Mesendoderm (in vitro differentiated cells): ENCODE data around the gene SDSL.

Experiments used
- DNase-seq: peaks from one replicate; pipeline ENCODE4 v3.0.0; 2013
- H2AK5ac ChIP-seq: 2 replicates; pipeline ENCODE4 v1.6.1; 2013; ENCODE audit warnings: low read length, inconsistent platforms
- H2BK120ac ChIP-seq: 2 replicates; pipeline ENCODE4 v1.6.1; 2013; ENCODE audit warnings: low read depth, mild to moderate bottlenecking, low read length, moderate library complexity, mixed read lengths
- H2BK15ac ChIP-seq: replicated peaks from 2 replicates; pipeline ENCODE4 v1.6.1; 2013; ENCODE audit warnings: low read depth, mild to moderate bottlenecking, moderate library complexity
- H2BK5ac ChIP-seq: 2 replicates; pipeline ENCODE4 v1.6.1; 2013; ENCODE audit warnings: low read length, inconsistent platforms
- H3K18ac ChIP-seq: 2 replicates; pipeline ENCODE4 v1.6.1; 2013; ENCODE audit warnings: mild to moderate bottlenecking, low read length, mixed read lengths
- H3K23ac ChIP-seq: one replicate; pipeline ENCODE4 v1.6.1; 2013; ENCODE audit warnings: low read length
- H3K27ac ChIP-seq: 2 replicates; pipeline ENCODE4 v1.5.1; 2013; ENCODE audit warnings: low read depth, mild to moderate bottlenecking, inconsistent platforms, low read length, moderate library complexity
- H3K27me3 ChIP-seq: 2 replicates; pipeline ENCODE4 v1.6.1; 2013; ENCODE audit warnings: low read length, control low read depth, mild to moderate bottlenecking, inconsistent platforms; ENCODE audit not compliant: insufficient read depth, poor library complexity
- H3K36me3 ChIP-seq: 2 replicates; pipeline ENCODE4 v1.6.1; 2013; ENCODE audit warnings: low read length, inconsistent platforms; ENCODE audit not compliant: control insufficient read depth, insufficient read depth
- H3K4ac ChIP-seq: one replicate; pipeline ENCODE4 v1.6.1; 2013; ENCODE audit warnings: low read depth, mild to moderate bottlenecking, low read length, moderate library complexity
- H3K4me1 ChIP-seq: 2 replicates; pipeline ENCODE4 v1.6.1; 2013; ENCODE audit warnings: low read depth, low read length, inconsistent platforms; ENCODE audit not compliant: control insufficient read depth
- H3K4me2 ChIP-seq: 2 replicates; pipeline ENCODE4 v1.6.1; 2013; ENCODE audit warnings: low read length
- H3K4me3 ChIP-seq: 2 replicates; pipeline ENCODE4 v1.5.1; 2013; ENCODE audit warnings: mild to moderate bottlenecking, low read length
- H3K56ac ChIP-seq: one replicate; pipeline ENCODE4 v1.6.1; 2013; ENCODE audit warnings: low read length
- H3K79me1 ChIP-seq: 2 replicates; pipeline ENCODE4 v1.6.1; 2013; ENCODE audit warnings: low read length, inconsistent platforms
- H3K79me2 ChIP-seq: 2 replicates; pipeline ENCODE4 v1.6.1; 2013; ENCODE audit warnings: mild to moderate bottlenecking, low read length; ENCODE audit not compliant: control insufficient read depth, insufficient read depth
- H3K9ac ChIP-seq: 2 replicates; pipeline ENCODE4 v1.6.1; 2013; ENCODE audit warnings: low read length, inconsistent platforms
- H4K5ac ChIP-seq: one replicate; pipeline ENCODE4 v1.6.1; 2013; ENCODE audit warnings: low read length
- H4K8ac ChIP-seq: one replicate; pipeline ENCODE4 v1.6.1; 2013; ENCODE audit warnings: low read depth, mild to moderate bottlenecking, control low read depth, low read length, moderate library complexity
- WGBS: extraction: QIAGEN DNeasy Blood & Tissue Kit; methylation state at CpG from one replicate; pipeline ENCODE4 v1.1.7; 2013; ENCODE audit warnings: low lambda C conversion rate, missing lambda C conversion rate; ENCODE audit not compliant: insufficient coverage; ENCODE audit errors: extremely low coverage; 5-methylcytosine and 5-hydroxymethylcytosine counted together

The SDSL gene

DNA sequence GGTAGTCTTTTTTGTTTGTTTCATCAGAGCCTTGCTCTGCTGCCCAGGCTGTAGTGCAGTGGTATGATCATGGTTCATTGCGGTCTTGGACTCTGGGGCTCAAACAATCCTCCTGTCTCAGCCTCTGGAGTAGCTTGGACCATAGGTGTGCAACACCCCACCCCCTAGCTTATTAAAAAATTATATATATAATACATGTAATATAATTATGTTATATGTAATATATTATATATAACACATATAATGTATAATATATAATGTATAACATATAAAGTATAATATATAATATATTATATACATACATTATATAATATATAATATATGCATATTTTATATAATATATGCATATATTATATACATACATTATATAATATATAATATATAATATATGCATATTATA lies 27.7 kb downstream of the SDSL start:
- H3K36me3 ChIP-seq, result no peaks in the 10 kb centered on the region
- no peak overlapping the region for H3K4me2 ChIP-seq
- H3K4ac ChIP-seq, result no peak overlapping the region
- H2AK5ac ChIP-seq, result no peak overlapping the region
- no peaks in the 10 kb centered on the region for H3K79me2 ChIP-seq
- no CpG with 5 or more reads among the region's 1 CpG for WGBS
- no peak overlapping the region for H2BK15ac ChIP-seq
- no peak overlapping the region for H4K5ac ChIP-seq
- no peak overlapping the region for H3K56ac ChIP-seq
- H4K8ac ChIP-seq, result no peak overlapping the region
- no peak overlapping the region for H2BK120ac ChIP-seq
- H3K4me3 ChIP-seq, result no peak overlapping the region
- no peaks in the 10 kb centered on the region for H3K79me1 ChIP-seq
- H3K27ac ChIP-seq, result no peak overlapping the region
- no peak overlapping the region for H3K9ac ChIP-seq
- H3K23ac ChIP-seq, result no peak overlapping the region
- H2BK5ac ChIP-seq, result no peak overlapping the region
- no peaks in the 10 kb centered on the region for H3K27me3 ChIP-seq
- no peak for DNase-seq
- H3K18ac ChIP-seq, result no peak overlapping the region
- no peaks in the 10 kb centered on the region for H3K4me1 ChIP-seq

- no CpG with 5 or more reads among the region's 2 CpGs for WGBS
- H3K9ac ChIP-seq, result no peak overlapping the region
- H4K8ac ChIP-seq, result no peak overlapping the region
- H3K56ac ChIP-seq, result no peak overlapping the region
- no peaks in the 10 kb centered on the region for H3K4me1 ChIP-seq
- H3K79me2 ChIP-seq, result no peaks in the 10 kb centered on the region
- no peaks in the 10 kb centered on the region for H3K79me1 ChIP-seq
- no peak overlapping the region for H2AK5ac ChIP-seq
- no peak overlapping the region for H2BK120ac ChIP-seq
- H3K18ac ChIP-seq, result no peak overlapping the region
- H3K36me3 ChIP-seq, result no peaks in the 10 kb centered on the region
- H3K4me3 ChIP-seq, result no peak overlapping the region
- no peak overlapping the region for H3K27ac ChIP-seq
- H4K5ac ChIP-seq, result no peak overlapping the region
- H3K4me2 ChIP-seq, result no peak overlapping the region
- H2BK15ac ChIP-seq, result no peak overlapping the region
- no peak overlapping the region for H3K4ac ChIP-seq
- H3K23ac ChIP-seq, result no peak overlapping the region
- no peak for DNase-seq
- no peak overlapping the region for H2BK5ac ChIP-seq
- H3K27me3 ChIP-seq, result no peaks in the 10 kb centered on the region
Observed at GRCh38 chr12:113452458-113452857, 30.3 kb downstream of the SDSL start.

DNA sequence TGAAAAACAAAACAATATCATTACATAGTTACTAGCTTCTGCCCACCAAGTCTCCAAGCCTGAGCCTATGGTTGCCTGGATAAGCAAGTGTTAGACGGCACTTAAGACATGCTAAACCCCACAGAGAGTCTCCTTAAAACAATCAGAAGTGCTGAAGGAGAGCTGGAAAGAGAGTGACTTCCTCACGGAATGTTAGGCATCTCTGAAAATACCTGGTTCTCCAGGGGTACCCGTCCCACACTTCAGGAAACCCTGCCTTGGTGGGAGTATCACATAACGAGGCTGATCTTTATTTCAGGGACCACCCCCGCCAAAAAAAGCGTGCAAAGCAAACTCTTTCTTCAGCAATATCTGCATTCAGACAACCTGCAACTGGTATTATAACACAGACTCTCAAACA lies 31.1 kb downstream of the SDSL start:
- no peak overlapping the region for H4K8ac ChIP-seq
- no CpG with 5 or more reads among the region's 6 CpGs for WGBS
- no peak overlapping the region for H3K4me3 ChIP-seq
- H3K27me3 ChIP-seq, result no peaks in the 10 kb centered on the region
- H2BK15ac ChIP-seq, result no peak overlapping the region
- H3K56ac ChIP-seq, result no peak overlapping the region
- DNase-seq, result no peak
- H3K9ac ChIP-seq, result no peak overlapping the region
- H3K36me3 ChIP-seq, result no peaks in the 10 kb centered on the region
- H3K18ac ChIP-seq, result no peak overlapping the region
- H3K4me1 ChIP-seq, result no peaks in the 10 kb centered on the region
- H3K79me1 ChIP-seq, result no peaks in the 10 kb centered on the region
- no peak overlapping the region for H4K5ac ChIP-seq
- H2AK5ac ChIP-seq, result no peak overlapping the region
- H3K27ac ChIP-seq, result peak overlapping the region; percentile 51
- no peaks in the 10 kb centered on the region for H3K79me2 ChIP-seq
- no peak overlapping the region for H3K4me2 ChIP-seq
- no peak overlapping the region for H3K23ac ChIP-seq
- H2BK5ac ChIP-seq, result no peak overlapping the region
- no peak overlapping the region for H2BK120ac ChIP-seq
- H3K4ac ChIP-seq, result no peak overlapping the region

DNA sequence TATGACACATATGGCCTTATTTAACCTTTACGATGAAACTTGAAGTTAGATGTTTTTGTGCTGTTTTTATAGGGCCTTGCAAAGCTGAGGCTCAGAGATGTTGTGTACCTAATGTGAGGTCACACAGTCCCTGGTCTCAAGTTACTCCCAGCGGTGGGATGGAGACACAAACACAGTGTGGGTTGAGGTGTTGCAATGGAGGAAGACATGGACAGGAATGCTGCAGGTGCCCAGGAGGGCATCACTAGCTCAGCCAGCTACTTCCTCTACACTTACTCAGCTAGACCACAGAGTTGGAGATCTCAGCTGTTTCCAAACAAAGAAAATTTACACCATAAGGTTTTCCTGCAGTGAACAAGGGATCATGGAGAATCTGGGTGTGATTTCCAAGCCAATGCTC lies 34.0 kb downstream of the SDSL start:
- no peak overlapping the region for H2BK15ac ChIP-seq
- no peak overlapping the region for H3K56ac ChIP-seq
- H4K5ac ChIP-seq, result no peak overlapping the region
- H3K79me1 ChIP-seq, result no peaks in the 10 kb centered on the region
- H3K9ac ChIP-seq, result no peak overlapping the region
- no peak overlapping the region for H3K27ac ChIP-seq
- H3K79me2 ChIP-seq, result no peaks in the 10 kb centered on the region
- H3K18ac ChIP-seq, result no peak overlapping the region
- WGBS, result no CpG with 5 or more reads among the region's 2 CpGs
- no peak overlapping the region for H2BK120ac ChIP-seq
- no peaks in the 10 kb centered on the region for H3K36me3 ChIP-seq
- H2BK5ac ChIP-seq, result no peak overlapping the region
- no peak overlapping the region for H2AK5ac ChIP-seq
- no peak overlapping the region for H3K4me3 ChIP-seq
- no peak overlapping the region for H3K4ac ChIP-seq
- no peak overlapping the region for H3K23ac ChIP-seq
- H3K4me1 ChIP-seq, result no peaks in the 10 kb centered on the region
- no peak for DNase-seq
- no peak overlapping the region for H4K8ac ChIP-seq
- H3K27me3 ChIP-seq, result no peaks in the 10 kb centered on the region
- no peak overlapping the region for H3K4me2 ChIP-seq

- WGBS, result no CpG with 5 or more reads among the region's 4 CpGs
- Histone ChIP-seq H3K27me3 (no peaks in the 10 kb centered on the region), H4K8ac (no peak overlapping the region), H3K4me2 (no peak overlapping the region), H3K79me2 (no peaks in the 10 kb centered on the region), H4K5ac (no peak overlapping the region), H3K79me1 (no peaks in the 10 kb centered on the region), H2AK5ac (no peak overlapping the region), H3K27ac (no peak overlapping the region), H3K9ac (no peak overlapping the region), H3K18ac (no peak overlapping the region), H3K4me3 (no peak overlapping the region), H2BK15ac (no peak overlapping the region), H3K56ac (no peak overlapping the region), H3K4ac (no peak overlapping the region), H3K36me3 (no peaks in the 10 kb centered on the region), H3K23ac (no peak overlapping the region), H2BK120ac (no peak overlapping the region), H3K4me1 (no peaks in the 10 kb centered on the region), H2BK5ac (no peak overlapping the region)
- DNase-seq, result no peak
Observed at GRCh38 chr12:113456761-113457160, 34.6 kb downstream of the SDSL start.

DNA sequence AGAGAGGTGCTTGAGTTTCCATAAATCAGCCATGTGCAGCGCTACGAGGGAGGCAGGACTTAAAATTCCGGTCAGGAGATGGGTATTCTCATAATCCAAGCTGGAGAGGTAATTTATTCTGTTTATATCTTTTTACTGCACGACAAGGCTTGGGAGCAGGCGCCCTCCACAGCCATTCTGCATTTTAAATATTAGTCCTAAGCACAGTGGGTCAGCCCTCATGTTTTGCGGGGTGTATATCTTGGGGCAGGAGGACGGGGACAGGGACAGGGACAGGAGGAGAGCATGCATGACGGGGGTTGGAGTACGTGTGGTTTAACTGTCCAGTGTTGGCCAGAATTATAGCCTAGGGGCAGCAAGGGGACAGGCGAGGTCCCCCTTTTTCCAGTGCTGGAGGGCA lies 35.0 kb downstream of the SDSL start:
- H3K56ac ChIP-seq, result no peak overlapping the region
- H3K27me3 ChIP-seq, result no peaks in the 10 kb centered on the region
- no peak overlapping the region for H2BK120ac ChIP-seq

More for the DNA sequence above, 35.0 kb downstream of the SDSL start:
- no peaks in the 10 kb centered on the region for H3K36me3 ChIP-seq
- H2BK15ac ChIP-seq, result no peak overlapping the region
- H3K79me2 ChIP-seq, result no peaks in the 10 kb centered on the region
- H2AK5ac ChIP-seq, result no peak overlapping the region
- H3K79me1 ChIP-seq, result no peaks in the 10 kb centered on the region
- H3K9ac ChIP-seq, result no peak overlapping the region
- no peak overlapping the region for H4K5ac ChIP-seq
- no peak overlapping the region for H3K4me2 ChIP-seq
- no peak overlapping the region for H3K18ac ChIP-seq
- no peak overlapping the region for H2BK5ac ChIP-seq
- H3K23ac ChIP-seq, result no peak overlapping the region
- no peak overlapping the region for H3K4ac ChIP-seq
- no CpG with 5 or more reads among the region's 10 CpGs for WGBS
- H4K8ac ChIP-seq, result no peak overlapping the region
- H3K27ac ChIP-seq, result no peak overlapping the region
- DNase-seq, result no peak
- H3K4me1 ChIP-seq, result no peaks in the 10 kb centered on the region
- no peak overlapping the region for H3K4me3 ChIP-seq
